ENCODE data around the gene CXADR.

CXADR gene

DNA sequence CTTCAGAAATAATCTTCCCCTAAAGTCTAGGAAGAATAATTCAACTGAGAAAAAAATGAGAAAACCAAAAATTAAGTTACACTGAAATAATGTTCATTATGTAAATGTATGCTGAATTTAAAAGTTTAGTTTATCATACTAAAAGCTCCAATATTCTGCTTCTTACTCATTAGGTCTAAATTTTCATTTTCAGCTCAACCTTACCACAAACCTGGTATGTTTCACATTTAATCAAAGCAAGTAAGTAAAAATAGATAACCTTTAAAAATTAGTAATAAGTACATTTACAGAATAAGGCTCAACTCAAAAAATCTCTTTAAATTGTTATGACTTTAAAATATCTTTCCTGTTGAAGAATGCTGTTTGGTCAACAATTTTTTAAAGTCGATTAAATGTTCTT is 84.8 kb downstream of the CXADR start:
- ChIA-PET CTCF (no interaction called here), POLR2A (no interaction called here)
- TF ChIP-seq LEF1 (IDR thresholded peaks at IDR 0.05; ENCODE audit: borderline replicate concordance): no peak
- no peak for TF ChIP-seq SUZ12 (IDR thresholded peaks at IDR 0.05)
- TF ChIP-seq L3MBTL2 (conservative IDR thresholded peaks at IDR 0.05): no peak
- TF ChIP-seq CTBP1 (IDR thresholded peaks at IDR 0.05; ENCODE audit: borderline replicate concordance): no peak
- no peak for TF ChIP-seq BHLHE40 (IDR thresholded peaks at IDR 0.05; ENCODE audit: borderline replicate concordance)
- TF ChIP-seq ELF4 (IDR thresholded peaks at IDR 0.05): no peak
- TF ChIP-seq FOXA1 (IDR thresholded peaks at IDR 0.05): no peak
- no peak for TF ChIP-seq FOXK2 (IDR thresholded peaks at IDR 0.05)
- DNase-seq (ENCODE audit: extremely low spot score): no peak

DNA sequence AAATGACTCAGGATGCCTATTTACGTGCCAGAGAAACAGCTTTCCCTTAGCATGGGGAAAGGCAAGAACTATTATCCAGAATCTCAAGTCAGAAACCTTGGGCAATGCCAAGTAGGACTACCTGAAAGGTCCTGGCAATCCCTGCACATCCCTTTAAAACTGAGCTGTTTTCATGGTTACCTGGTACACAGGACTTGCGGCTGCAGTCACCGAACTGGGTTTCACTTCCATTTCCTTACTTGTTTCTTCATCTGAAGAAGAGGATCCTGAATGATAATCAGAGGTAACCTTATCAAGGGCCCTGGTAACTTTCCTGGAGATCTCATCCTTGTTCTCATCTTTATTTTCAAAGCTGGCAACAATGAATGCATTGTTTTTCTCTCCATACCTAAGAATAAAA is 85.6 kb downstream of the CXADR start:
- CTCF ChIA-PET: no interaction called here
- POLR2A ChIA-PET: no interaction called here
- TF ChIP-seq TARDBP (IDR thresholded peaks at IDR 0.05) (no peak), ELF4 (IDR thresholded peaks at IDR 0.05) (no peak), FOXM1 (IDR thresholded peaks at IDR 0.05; ENCODE audit: borderline replicate concordance) (no peak), L3MBTL2 (conservative IDR thresholded peaks at IDR 0.05) (no peak), CTBP1 (IDR thresholded peaks at IDR 0.05; ENCODE audit: borderline replicate concordance) (no peak)
- TF ChIP-seq, protein P1, sequence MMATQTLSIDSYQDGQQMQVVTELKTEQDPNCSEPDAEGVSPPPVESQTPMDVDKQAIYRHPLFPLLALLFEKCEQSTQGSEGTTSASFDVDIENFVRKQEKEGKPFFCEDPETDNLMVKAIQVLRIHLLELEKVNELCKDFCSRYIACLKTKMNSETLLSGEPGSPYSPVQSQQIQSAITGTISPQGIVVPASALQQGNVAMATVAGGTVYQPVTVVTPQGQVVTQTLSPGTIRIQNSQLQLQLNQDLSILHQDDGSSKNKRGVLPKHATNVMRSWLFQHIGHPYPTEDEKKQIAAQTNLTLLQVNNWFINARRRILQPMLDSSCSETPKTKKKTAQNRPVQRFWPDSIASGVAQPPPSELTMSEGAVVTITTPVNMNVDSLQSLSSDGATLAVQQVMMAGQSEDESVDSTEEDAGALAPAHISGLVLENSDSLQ (IDR thresholded peaks at IDR 0.05): no peak
- no peak for DNase-seq (ENCODE audit: extremely low spot score)

GRCh38 chr21:17602874-17603273 is 90.0 kb downstream of the CXADR start:
- ChIA-PET CTCF (interaction anchor here (2.1 kb wide), 1 partner anchor 17 kb away, joined by 6 read pairs; no protein-coding TSS in a partner anchor), POLR2A (interaction anchor here (1.5 kb wide), 1 partner anchor 9 kb away, joined by 5 read pairs; no protein-coding TSS in a partner anchor)
- DNase-seq (ENCODE audit: extremely low spot score): no peak

GRCh38 chr21:17607684-17608083 is 94.8 kb downstream of the CXADR start:
- no peak for DNase-seq (ENCODE audit: extremely low spot score)
- TF ChIP-seq LEF1 (IDR thresholded peaks at IDR 0.05; ENCODE audit: borderline replicate concordance): no peak
- ChIA-PET POLR2A (no interaction called here), CTCF (interaction anchor here (0.6 to 1.0 kb wide), 2 partner anchors 164 to 217 kb away, joined by 3 to 6 read pairs; no protein-coding TSS in a partner anchor)

More at GRCh38 chr21:17602874-17603273, 90.0 kb downstream of the CXADR start:
- TF ChIP-seq, protein P1 (IDR thresholded peaks at IDR 0.05): no peak
- no peak for TF ChIP-seq SP1 (IDR thresholded peaks at IDR 0.05)

GRCh38 chr21:17609681-17610080 is 96.8 kb downstream of the CXADR start:
- ChIA-PET CTCF (interaction anchor here (1.4 kb wide), 1 partner anchor 55 kb away, joined by 3 read pairs; no protein-coding TSS in a partner anchor), POLR2A (no interaction called here)
- no peak for DNase-seq (ENCODE audit: extremely low spot score)
- TF ChIP-seq NFRKB (IDR thresholded peaks at IDR 0.05): no peak
- TF ChIP-seq, protein P1 (IDR thresholded peaks at IDR 0.05): no peak
- TF ChIP-seq ARNT (IDR thresholded peaks at IDR 0.05): no peak
- no peak for TF ChIP-seq LEF1 (IDR thresholded peaks at IDR 0.05; ENCODE audit: borderline replicate concordance)
- TF ChIP-seq TARDBP (IDR thresholded peaks at IDR 0.05): no peak
- TF ChIP-seq CTBP1 (IDR thresholded peaks at IDR 0.05; ENCODE audit: borderline replicate concordance): no peak

- POLR2A ChIA-PET: interaction anchor here (1.5 kb wide), 1 partner anchor 8 kb away, joined by 5 read pairs; no protein-coding TSS in a partner anchor
Measured at GRCh38 chr21:17610911-17611310, 98.1 kb downstream of the CXADR start.

DNA sequence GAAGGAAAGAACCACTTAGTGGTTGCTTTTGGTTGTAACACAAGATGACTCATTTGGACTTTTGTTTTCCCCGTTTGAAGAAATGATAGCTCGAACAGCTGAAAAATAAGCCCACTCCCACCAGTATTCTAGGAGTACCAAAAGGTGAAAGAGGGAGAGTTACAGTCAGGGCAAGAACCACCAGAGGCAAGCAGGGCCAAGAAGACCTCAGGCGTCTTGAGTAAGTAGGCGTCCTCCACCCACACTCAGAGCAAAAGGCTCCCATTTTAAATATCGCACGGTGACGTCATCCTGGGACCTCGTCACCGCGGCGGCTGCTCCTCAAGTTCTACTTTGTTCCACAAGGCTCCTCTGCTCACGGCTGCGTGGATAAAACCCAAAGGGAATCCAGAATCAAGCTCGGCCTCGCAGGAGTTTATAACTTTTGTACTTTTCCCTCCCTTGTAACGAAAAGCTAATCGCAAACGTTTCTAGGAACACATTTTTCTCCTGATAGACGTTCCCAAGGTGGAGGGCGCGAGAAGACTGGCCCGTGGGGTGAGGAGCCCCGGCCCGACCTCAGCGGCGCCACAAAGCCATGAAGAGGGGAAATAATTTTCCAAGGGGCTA is 98.7 kb downstream of the CXADR start:
- TF ChIP-seq BHLHE40 (IDR thresholded peaks at IDR 0.05; ENCODE audit: borderline replicate concordance) (no peak), ZNF384 (IDR thresholded peaks at IDR 0.05) (no peak), SP1 (IDR thresholded peaks at IDR 0.05) (no peak)
- TF ChIP-seq, protein P1 (IDR thresholded peaks at IDR 0.05): no peak
- CTCF ChIA-PET: interaction anchor here (1.5 kb wide), 1 partner anchor 99 kb away, joined by 3 read pairs; the partner anchor contains the start of gene CXADR

More at GRCh38 chr21:17610911-17611310, 98.1 kb downstream of the CXADR start:
- no peak for TF ChIP-seq BHLHE40 (IDR thresholded peaks at IDR 0.05; ENCODE audit: borderline replicate concordance)
- TF ChIP-seq LEF1 (IDR thresholded peaks at IDR 0.05; ENCODE audit: borderline replicate concordance): no peak
- CTCF ChIA-PET: interaction anchor here (1.4 kb wide), 1 partner anchor 56 kb away, joined by 3 read pairs; no protein-coding TSS in a partner anchor
- DNase-seq (ENCODE audit: extremely low spot score): no peak

More for the DNA sequence above, 98.7 kb downstream of the CXADR start:
- POLR2A ChIA-PET: interaction anchor here (1.5 kb wide), 1 partner anchor 9 kb away, joined by 5 read pairs; no protein-coding TSS in a partner anchor
- peak; percentile 76 for DNase-seq (ENCODE audit: extremely low spot score)

All from HEK293T (cell line).